HG03342 (cell line): ENCODE results near the gene BCL2.

ENCODE experiments used
- ATAC-seq: cut with Tn5 transposase; IDR thresholded peaks from one replicate; pipeline ENCODE4 v1.9.1; 2021; ENCODE audit warnings: mild to moderate bottlenecking, moderate library complexity; ENCODE audit not compliant: unreplicated experiment

BCL2 gene

GRCh38 chr18:63290166-63290820 is 29.3 kb downstream of the BCL2 start:
- no peak for ATAC-seq

DNA sequence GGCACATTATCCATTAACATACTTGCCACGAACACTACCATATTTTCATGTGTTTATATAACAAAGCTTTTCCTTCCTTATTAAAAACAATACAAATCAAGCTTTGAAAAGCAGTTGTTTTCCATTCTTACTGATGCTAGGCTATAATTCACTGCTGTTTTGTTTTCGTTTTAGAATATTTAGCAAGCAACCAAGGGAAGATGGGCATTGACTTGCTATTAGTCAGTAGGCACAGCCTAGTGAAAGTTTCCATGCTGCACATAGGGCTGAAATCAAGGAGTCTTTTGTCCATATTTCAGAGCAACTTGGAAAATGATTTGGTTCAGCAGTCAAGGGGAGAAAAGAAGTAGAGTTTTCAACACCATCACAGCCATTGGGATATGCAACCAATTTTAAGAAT is 31.3 kb downstream of the BCL2 start:
- ATAC-seq: no peak

DNA sequence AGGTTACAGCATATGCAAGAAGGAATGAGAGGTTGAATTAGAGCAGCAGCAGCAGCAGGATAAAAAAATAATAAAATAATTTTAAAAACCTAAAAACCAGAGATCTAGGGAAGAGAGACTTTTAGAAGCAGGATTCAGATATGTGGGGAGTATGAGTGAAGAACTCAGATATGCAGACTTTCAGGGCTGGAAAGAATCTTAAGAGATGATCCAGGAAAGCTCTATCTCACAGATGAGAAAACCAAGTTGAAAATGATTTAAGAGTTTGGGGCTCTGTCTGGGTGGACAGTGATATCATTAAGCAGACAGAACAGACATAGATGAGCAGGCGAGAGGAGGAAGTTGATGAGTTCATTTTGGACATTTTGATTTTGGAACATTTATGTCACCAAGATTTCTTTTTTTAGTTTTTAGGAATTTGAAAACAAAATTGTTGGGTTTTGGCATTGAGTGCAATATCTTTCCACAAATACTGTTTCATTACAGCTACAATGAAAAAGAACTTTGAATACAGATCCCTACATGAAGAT is 31.8 kb downstream of the BCL2 start:
- ATAC-seq: no peak

DNA sequence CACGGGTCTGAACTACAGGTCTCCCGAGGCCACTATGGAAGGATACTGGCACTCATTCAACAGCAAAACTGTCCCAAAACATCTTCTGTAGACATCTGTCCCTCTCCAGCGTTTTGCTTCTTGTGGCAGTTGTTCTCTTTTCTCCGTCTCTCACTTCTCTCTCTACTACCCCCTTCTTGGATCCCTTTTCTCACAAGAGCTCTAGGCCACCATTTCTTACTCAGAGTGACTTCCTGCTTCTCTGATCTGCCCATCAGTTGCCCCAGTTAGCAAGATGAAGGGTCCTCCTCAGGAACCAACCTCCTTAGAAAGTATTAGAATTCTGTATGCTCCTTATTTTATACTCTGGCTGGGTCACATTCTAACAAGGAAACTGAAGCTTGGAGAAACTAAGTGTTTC is 32.6 kb downstream of the BCL2 start:
- no peak for ATAC-seq

- ATAC-seq: peak; percentile 95
These were observed 34.5 kb downstream of the BCL2 start for GRCh38 chr18:63284827-63285733.

- ATAC-seq: no peak
These were observed 35.3 kb downstream of the BCL2 start for GRCh38 chr18:63284173-63284799.

DNA sequence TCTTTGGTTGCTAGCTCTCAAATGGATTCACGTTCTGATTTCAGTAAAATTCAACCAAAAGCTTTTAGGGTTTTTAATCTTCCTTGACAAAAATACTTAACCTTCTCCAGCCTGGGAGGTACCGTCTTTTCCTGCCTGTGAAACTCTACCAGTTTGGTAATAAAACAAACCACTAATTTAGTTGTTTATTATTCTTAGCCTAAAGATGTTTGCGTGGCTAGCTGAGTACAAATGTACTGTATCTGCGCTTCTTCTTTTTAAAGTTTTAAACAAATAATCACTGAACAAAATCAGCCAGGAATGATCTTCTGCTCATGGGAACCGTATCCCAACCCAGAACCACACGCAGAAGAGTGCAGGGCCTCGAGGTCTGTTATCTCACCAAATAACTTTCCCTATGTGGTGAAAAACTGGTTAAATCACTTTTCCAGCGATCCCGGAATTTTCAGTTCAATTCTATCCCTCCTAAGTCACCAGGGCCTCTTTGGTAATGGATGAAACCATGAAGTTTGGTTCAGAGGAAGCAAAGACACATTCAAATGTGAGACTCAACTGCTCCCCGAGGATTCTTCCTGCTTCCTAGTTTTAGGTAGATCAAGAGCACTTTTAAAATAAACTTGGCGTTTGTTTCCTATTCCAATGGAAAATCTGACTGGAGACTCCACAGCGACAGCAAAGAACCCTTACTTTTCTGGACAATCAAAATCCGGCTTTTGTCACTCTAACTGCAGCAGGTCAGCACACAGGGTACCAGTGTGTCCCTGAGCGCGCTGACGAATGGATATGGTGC is 36.1 kb downstream of the BCL2 start:
- ATAC-seq: no peak

- ATAC-seq: no peak
These were observed 36.8 kb downstream of the BCL2 start for GRCh38 chr18:63282793-63283192.

GRCh38 chr18:63273222-63273927 is 46.2 kb downstream of the BCL2 start:
- no peak for ATAC-seq

DNA sequence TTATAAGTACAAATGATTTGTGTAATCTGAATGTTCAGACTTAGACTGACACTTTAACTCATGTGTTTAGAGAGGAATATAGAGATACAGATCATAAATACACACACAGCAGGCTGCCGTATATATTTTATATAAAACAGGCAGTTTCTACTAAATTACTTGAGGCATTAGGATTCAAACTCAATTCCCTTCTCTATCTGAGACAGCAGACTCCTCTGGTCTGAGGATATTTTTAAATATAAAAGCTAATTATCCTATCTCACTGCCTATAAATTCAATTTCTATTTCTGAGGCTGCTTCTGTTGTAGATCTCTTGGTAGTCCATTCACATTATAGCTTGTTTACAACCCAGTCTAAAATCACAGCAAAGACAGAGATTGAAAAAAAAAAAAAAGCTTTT is 46.9 kb downstream of the BCL2 start:
- ATAC-seq: no peak

DNA sequence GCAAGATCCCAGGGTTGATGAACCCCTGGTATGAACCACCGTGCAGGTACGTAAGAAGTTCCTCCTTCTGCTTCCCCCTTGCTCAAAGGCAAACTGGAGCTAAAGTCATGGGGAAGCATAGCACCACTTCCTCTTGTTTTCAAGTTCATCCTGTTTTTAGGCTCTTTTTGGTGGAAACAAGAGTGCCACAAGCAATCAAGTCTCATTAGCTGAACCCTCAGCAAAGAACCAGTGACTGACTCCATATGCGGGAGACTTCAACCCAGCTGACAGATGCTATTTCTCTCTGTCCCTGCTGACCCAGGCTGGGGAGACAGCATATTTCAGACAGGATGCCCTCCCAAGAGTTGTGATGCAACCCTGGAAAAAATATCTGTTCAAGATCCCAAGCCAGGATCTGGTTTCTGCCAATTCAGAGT is 47.7 kb downstream of the BCL2 start:
- ATAC-seq: no peak

- no peak for ATAC-seq
These were observed 48.4 kb downstream of the BCL2 start for GRCh38 chr18:63271148-63271547.

- no peak for ATAC-seq
These were observed 51.4 kb downstream of the BCL2 start for GRCh38 chr18:63267975-63268721.

DNA sequence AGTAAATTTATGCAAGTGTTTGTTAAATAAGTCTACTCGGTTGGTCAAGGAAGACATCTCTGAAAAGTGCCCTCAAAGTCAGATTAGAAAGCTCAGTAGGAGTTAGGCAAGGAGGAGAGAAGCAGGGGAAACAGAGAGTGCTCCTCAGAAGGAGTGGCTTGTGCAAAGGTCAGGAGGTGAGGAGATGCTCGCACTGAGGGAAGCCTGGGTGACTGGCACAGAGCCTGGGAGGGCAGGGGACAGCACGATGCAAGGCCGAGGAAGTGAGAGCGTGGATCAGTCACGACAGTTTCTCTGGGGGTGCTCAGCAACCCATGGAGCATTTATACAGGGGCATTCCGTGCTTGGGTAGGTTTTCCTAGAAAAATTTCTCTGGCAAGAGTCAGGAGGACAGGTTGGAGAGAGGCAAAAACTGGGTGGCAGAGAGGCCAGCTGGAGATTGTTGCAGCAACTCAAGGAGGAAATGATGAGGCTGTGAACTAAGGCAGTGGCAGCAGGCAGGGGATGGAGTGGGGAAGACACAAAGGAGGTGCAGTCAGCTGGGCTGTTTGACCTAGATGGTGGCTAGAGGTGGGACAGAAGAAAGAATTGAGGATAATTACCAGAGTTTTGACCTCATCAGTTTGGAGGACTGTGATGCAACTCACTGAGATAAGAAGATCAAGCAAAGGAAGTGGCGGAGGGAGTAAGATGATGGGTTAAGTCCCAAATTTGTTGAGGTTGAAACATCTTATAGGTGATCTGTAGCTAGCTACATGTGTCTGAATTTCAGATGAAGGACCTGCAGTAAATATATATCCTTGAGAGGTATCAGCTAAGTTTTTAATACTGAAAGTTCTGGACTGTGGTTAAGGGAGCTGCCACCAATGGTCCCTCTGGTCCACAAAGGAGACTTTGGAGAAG is 52.4 kb downstream of the BCL2 start:
- no peak for ATAC-seq

DNA sequence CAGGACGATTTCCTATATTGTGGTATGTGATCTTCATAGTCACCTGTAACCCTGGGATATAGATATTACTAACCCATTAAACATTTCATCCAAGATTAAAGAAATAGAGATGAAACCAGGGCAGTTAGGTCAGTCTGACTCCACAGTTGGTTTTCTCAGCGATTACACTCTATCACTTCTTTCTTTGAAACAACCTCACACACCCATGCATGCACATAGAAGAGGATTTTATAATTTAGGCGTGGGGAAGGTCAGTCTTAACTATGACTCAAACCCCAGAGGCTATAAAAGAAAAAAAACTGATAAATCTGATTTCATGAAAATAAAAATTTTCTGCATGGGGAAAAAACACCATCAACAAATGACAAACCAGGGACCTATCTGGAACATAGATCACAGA is 54.2 kb downstream of the BCL2 start:
- ATAC-seq: no peak

DNA sequence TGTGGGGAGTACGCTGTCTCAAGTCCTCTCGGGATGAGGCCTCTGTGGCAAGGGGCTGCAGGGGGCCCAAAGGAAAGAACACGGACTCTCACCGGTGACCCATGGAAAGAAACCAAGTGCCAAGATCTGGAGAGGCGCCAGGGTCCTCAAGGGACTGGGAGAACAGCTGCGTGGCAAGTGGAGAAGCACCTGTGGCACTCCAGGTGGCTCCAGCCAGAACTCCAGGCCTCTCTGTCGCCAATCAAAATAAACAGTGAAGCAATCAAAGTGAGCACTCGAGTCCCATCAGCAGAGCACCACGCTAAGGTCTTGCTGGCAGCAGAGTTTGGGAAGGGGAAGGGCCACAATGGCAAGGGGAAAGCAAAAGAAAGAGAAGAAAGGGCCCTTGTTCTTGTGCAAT is 54.7 kb downstream of the BCL2 start:
- no peak for ATAC-seq

GRCh38 chr18:63263444-63263843 is 56.1 kb downstream of the BCL2 start:
- no peak for ATAC-seq
